Measurements from ENCODE around the gene ANKMY1. TPM values are rescaled to one million over a fixed set of nuclear protein-coding genes. Genes with fewer than 3 reads are reported as not detected.

ANKMY1 gene
- total RNA-seq, 1 experiment from 2014 or later, result 85.7 TPM

GRCh38 chr2:240465268-240465764 is 92.5 kb downstream of the ANKMY1 start:
- H3K9me3 ChIP-seq (ENCODE audit: insufficient read depth, low read depth), result no peaks in the 10 kb centered on the region
- no peak overlapping the region for H3K4me2 ChIP-seq
- ChIA-PET POLR2A (ENCODE audit: unreplicated experiment) (no interaction called here), CTCF (no interaction called here)
- no peak for DNase-seq
- H3K27me3 ChIP-seq (ENCODE audit: insufficient read depth, low read depth), result no peaks in the 10 kb centered on the region
- peaks cover 13% of the 10 kb centered on the region; the same call in 1 of the 2 replicates for H4K20me1 ChIP-seq (ENCODE audit: insufficient read depth)
- peaks cover 10% of the 10 kb centered on the region; the same call in 1 of the 2 replicates for H3K36me3 ChIP-seq (ENCODE audit: low read depth)
- intact Hi-C loops (cut with micrococcal nuclease; ENCODE audit: unreplicated experiment), result no loop called here
- H3F3A ChIP-seq (ENCODE audit: insufficient read depth, low read depth), result peaks cover 35% of the 10 kb centered on the region; the same call in 1 of the 2 replicates
- H3K27ac ChIP-seq, result no peak overlapping the region
- H3K4me1 ChIP-seq (replicated peaks; ENCODE audit: insufficient read depth), result no peaks in the 10 kb centered on the region
- H2AFZ ChIP-seq, result no peak overlapping the region
- BruUV-seq (replicated peaks), result no TSS peak
- no peak overlapping the region for H3K4me3 ChIP-seq
- H3K9me2 ChIP-seq (ENCODE audit: insufficient read depth), result no peaks in the 10 kb centered on the region
- TF ChIP-seq, protein P1, sequence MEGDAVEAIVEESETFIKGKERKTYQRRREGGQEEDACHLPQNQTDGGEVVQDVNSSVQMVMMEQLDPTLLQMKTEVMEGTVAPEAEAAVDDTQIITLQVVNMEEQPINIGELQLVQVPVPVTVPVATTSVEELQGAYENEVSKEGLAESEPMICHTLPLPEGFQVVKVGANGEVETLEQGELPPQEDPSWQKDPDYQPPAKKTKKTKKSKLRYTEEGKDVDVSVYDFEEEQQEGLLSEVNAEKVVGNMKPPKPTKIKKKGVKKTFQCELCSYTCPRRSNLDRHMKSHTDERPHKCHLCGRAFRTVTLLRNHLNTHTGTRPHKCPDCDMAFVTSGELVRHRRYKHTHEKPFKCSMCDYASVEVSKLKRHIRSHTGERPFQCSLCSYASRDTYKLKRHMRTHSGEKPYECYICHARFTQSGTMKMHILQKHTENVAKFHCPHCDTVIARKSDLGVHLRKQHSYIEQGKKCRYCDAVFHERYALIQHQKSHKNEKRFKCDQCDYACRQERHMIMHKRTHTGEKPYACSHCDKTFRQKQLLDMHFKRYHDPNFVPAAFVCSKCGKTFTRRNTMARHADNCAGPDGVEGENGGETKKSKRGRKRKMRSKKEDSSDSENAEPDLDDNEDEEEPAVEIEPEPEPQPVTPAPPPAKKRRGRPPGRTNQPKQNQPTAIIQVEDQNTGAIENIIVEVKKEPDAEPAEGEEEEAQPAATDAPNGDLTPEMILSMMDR (conservative IDR thresholded peaks at IDR 0.05), result no peak
- TF ChIP-seq EZH2 (IDR thresholded peaks at IDR 0.05; ENCODE audit: low read depth), result no peak
- H3K79me2 ChIP-seq (ENCODE audit: low read depth), result no peaks in the 10 kb centered on the region

DNA sequence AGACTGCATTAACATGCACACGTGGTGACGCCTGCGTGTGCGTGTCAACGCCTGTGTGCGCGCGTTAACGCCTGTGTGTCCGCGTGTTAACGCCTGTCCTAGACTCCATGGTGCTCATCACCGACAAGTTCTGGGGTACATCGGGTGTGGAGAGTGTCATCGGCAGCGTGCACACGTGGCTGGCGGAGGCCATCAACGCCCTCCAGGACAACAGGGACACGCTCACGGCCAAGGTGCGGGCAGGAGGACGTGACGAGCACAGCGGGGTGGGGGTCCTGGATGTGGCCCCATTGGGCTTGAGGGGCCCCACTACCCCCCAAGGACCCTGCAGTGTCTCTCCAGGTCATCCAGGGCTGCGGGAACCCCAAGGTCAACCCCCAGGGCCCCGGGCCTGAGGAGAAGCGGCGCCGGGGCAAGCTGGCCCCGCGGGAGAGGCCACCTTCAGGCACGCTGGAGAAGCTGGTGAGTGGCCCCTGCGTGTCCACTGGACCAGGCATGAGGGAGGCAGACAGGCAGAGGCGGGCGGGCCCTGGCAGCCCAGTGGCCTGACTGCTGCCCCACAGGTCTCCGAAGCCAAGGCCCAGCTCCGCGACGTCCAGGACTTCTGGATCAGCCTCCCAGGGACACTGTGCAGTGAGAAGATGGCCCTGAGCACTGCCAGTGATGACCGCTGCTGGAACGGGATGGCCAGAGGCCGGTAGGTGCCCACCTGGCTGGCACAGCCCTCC is 93.1 kb downstream of the ANKMY1 start:
- Histone ChIP-seq H3K27me3 (ENCODE audit: insufficient read depth, low read depth) (no peaks in the 10 kb centered on the region), H4K20me1 (ENCODE audit: insufficient read depth) (peaks cover 8% of the 10 kb centered on the region; the same call in 1 of the 2 replicates), H3K4me3 (no peak overlapping the region), H3K36me3 (ENCODE audit: low read depth) (peaks cover 10% of the 10 kb centered on the region; the same call in 1 of the 2 replicates), H3K9me2 (ENCODE audit: insufficient read depth) (no peaks in the 10 kb centered on the region), H3K9me3 (ENCODE audit: insufficient read depth, low read depth) (no peaks in the 10 kb centered on the region), H3F3A (ENCODE audit: insufficient read depth, low read depth) (peaks cover 30% of the 10 kb centered on the region; the same call in 1 of the 2 replicates), H3K79me2 (ENCODE audit: low read depth) (no peaks in the 10 kb centered on the region), H2AFZ (no peak overlapping the region), H3K4me2 (no peak overlapping the region), H3K27ac (no peak overlapping the region), H3K4me1 (replicated peaks; ENCODE audit: insufficient read depth) (peaks cover under 1% of the 10 kb centered on the region; the same call in 1 of the 2 replicates)
- CTCF ChIA-PET, result no interaction called here
- TF ChIP-seq, protein P1 (conservative IDR thresholded peaks at IDR 0.05), result no peak
- TF ChIP-seq EZH2 (IDR thresholded peaks at IDR 0.05; ENCODE audit: low read depth), result no peak
- no peak for DNase-seq
- no TSS peak for BruUV-seq (replicated peaks)
- intact Hi-C loops (cut with micrococcal nuclease; ENCODE audit: unreplicated experiment), result no loop called here
- POLR2A ChIA-PET (ENCODE audit: unreplicated experiment), result no interaction called here

- no peaks in the 10 kb centered on the region for H3K9me2 ChIP-seq (ENCODE audit: insufficient read depth)
- TF ChIP-seq, protein P1 (conservative IDR thresholded peaks at IDR 0.05), result no peak
- no peak for TF ChIP-seq EZH2 (IDR thresholded peaks at IDR 0.05; ENCODE audit: low read depth)
- BruUV-seq (replicated peaks), result no TSS peak
- POLR2A ChIA-PET (ENCODE audit: unreplicated experiment), result no interaction called here
- H3K4me3 ChIP-seq, result no peak overlapping the region
- H2AFZ ChIP-seq, result no peak overlapping the region
- H3K27me3 ChIP-seq (ENCODE audit: insufficient read depth, low read depth), result no peaks in the 10 kb centered on the region
- no peaks in the 10 kb centered on the region for H3K9me3 ChIP-seq (ENCODE audit: insufficient read depth, low read depth)
- CTCF ChIA-PET, result no interaction called here
- H4K20me1 ChIP-seq (ENCODE audit: insufficient read depth), result peaks cover 4% of the 10 kb centered on the region; the same call in 1 of the 2 replicates
- H3K36me3 ChIP-seq (ENCODE audit: low read depth), result peaks cover 10% of the 10 kb centered on the region; the same call in 1 of the 2 replicates
- no peak overlapping the region for H3K4me2 ChIP-seq
- H3K79me2 ChIP-seq (ENCODE audit: low read depth), result no peaks in the 10 kb centered on the region
- no peak for DNase-seq
- peaks cover 8% of the 10 kb centered on the region for H3K4me1 ChIP-seq (replicated peaks; ENCODE audit: insufficient read depth)
- peaks cover 23% of the 10 kb centered on the region; the same call in 1 of the 2 replicates for H3F3A ChIP-seq (ENCODE audit: insufficient read depth, low read depth)
- no peak overlapping the region for H3K27ac ChIP-seq
- intact Hi-C loops (cut with micrococcal nuclease; ENCODE audit: unreplicated experiment), result no loop called here
Observed at GRCh38 chr2:240463866-240464481, 93.8 kb downstream of the ANKMY1 start.
